ENCODE results near the gene PCED1A. TPM values are rescaled to one million over a fixed set of nuclear protein-coding genes. Genes with fewer than 3 reads are reported as not detected.

Gene PCED1A
- total and polyA plus RNA-seq, 4 donors: 6.8 to 13.4 (median 13.0) TPM

GRCh38 chr20:2798095-2798805 lies 42.2 kb downstream of the PCED1A start:
- DNase-seq (ENCODE audit: low spot score): no peak
- Histone ChIP-seq H3K4me3 (ENCODE audit: low read depth in 1 of 3, low read length in 3 of 3) (no peak overlapping the region), H3K36me3 (ENCODE audit: control insufficient read depth in 4 of 4, insufficient read depth in 3 of 4, low read depth in 1 of 4, low read length in 3 of 4) (peaks cover 0 to 2% (median 0%) of the 10 kb centered on the region in 4 donors), H3K9me3 (ENCODE audit: control insufficient read depth in 4 of 4, low read length in 3 of 4) (peaks cover 3 to 9% (median 4%) of the 10 kb centered on the region in 4 donors), H3K27me3 (ENCODE audit: control insufficient read depth in 4 of 4, insufficient read depth in 4 of 4, low read length in 3 of 4) (peaks cover 4 to 13% (median 8%) of the 10 kb centered on the region in 4 donors), H3K27ac (ENCODE audit: low read depth in 1 of 2, low read length in 2 of 2) (no peak overlapping the region), H3K4me1 (ENCODE audit: control insufficient read depth in 4 of 4, insufficient read depth in 4 of 4, low read length in 3 of 4) (peaks cover 0 to 8% (median 4%) of the 10 kb centered on the region in 4 donors), H3K9ac (ENCODE audit: low read depth in 1 of 2, low read length in 2 of 2) (no peak overlapping the region)
- WGBS: 85% methylated on average over 19 of the region's 19 CpGs
- TF ChIP-seq NR2F2 (IDR thresholded peaks at IDR 0.05): no peak
- TF ChIP-seq RAD21 (IDR thresholded peaks at IDR 0.05): no peak

GRCh38 chr20:2797136-2797983 lies 43.1 kb downstream of the PCED1A start:
- TF ChIP-seq JUND (IDR thresholded peaks at IDR 0.05) (no peak), HNF4A (conservative IDR thresholded peaks at IDR 0.05) (no peak), FOXA2 (IDR thresholded peaks at IDR 0.05) (no peak), ATF3 (IDR thresholded peaks at IDR 0.05) (no peak), REST (IDR thresholded peaks at IDR 0.05) (no peak), NR2F2 (IDR thresholded peaks at IDR 0.05) (no peak), RXRA (IDR thresholded peaks at IDR 0.05) (no peak), YY1 (IDR thresholded peaks at IDR 0.05) (no peak), FOXA1 (IDR thresholded peaks at IDR 0.05) (no peak), ZBTB33 (IDR thresholded peaks at IDR 0.05) (no peak), EGR1 (IDR thresholded peaks at IDR 0.05; ENCODE audit: low read depth in 2 of 2) (no peak), TAF1 (conservative IDR thresholded peaks at IDR 0.05) (no peak)
- DNase-seq (ENCODE audit: low spot score): no peak
- WGBS: 86% methylated on average over 16 of the region's 16 CpGs

More at GRCh38 chr20:2797136-2797983, 43.1 kb downstream of the PCED1A start:
- H3K36me3 ChIP-seq (ENCODE audit: control insufficient read depth in 4 of 4, insufficient read depth in 3 of 4, low read depth in 1 of 4, low read length in 3 of 4): peaks cover 0 to 2% (median 0%) of the 10 kb centered on the region in 4 donors
- H3K27ac ChIP-seq (ENCODE audit: low read depth in 1 of 2, low read length in 2 of 2): no peak overlapping the region
- H3K9ac ChIP-seq (ENCODE audit: low read depth in 1 of 2, low read length in 2 of 2): no peak overlapping the region
- H3K4me3 ChIP-seq (ENCODE audit: low read depth in 1 of 3, low read length in 3 of 3): no peak overlapping the region
- H3K27me3 ChIP-seq (ENCODE audit: control insufficient read depth in 4 of 4, insufficient read depth in 4 of 4, low read length in 3 of 4): peaks cover under 1 to 11% (median 5%) of the 10 kb centered on the region in 4 donors
- H3K9me3 ChIP-seq (ENCODE audit: control insufficient read depth in 4 of 4, low read length in 3 of 4): peaks cover 3 to 9% (median 4%) of the 10 kb centered on the region in 4 donors
- peaks cover 0 to 8% (median 4%) of the 10 kb centered on the region in 4 donors for H3K4me1 ChIP-seq (ENCODE audit: control insufficient read depth in 4 of 4, insufficient read depth in 4 of 4, low read length in 3 of 4)

All from liver (tissue), 9 donors.